ENCODE data around the gene TEX26. TPM values are rescaled to one million over a fixed set of nuclear protein-coding genes. Genes with fewer than 3 reads are reported as not detected.

The TEX26 gene
- total RNA-seq, 1 donor from 2014 or later, result not detected

DNA sequence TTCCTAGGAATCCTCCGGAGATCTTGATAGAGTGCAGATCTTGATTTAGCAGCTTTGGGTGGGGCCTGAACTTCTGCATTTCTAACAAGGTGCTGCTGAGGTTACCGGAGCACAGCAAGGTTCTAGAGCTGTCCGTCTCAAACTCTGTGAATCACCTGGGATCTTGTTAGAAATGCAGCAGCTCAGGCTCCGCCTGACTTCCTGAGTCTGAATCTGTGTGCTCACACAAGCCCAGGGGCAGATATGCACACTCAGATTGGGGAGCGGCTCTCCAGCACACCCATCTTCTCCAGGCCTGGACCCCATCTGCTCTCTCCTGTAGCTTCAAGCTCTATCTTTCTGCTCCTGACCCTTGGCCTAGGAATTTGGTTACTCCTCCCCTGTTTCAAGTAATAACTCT lies 3.5 kb upstream of the TEX26 start:
- Mint-ChIP-seq H3K27ac (no peak overlapping the region), H3K36me3 (ENCODE audit: insufficient read depth) (no peaks in the 10 kb centered on the region), H3K9me3 (ENCODE audit: low read depth) (no peaks in the 10 kb centered on the region), H3K4me3 (ENCODE audit: low read depth) (no peak overlapping the region), H3K4me1 (ENCODE audit: low read depth) (peaks cover 17% of the 10 kb centered on the region), H3K27me3 (peaks cover 29% of the 10 kb centered on the region)
- DNase-seq (ENCODE audit: low spot score, unreplicated experiment), result no peak
- TF ChIP-seq, protein P1, sequence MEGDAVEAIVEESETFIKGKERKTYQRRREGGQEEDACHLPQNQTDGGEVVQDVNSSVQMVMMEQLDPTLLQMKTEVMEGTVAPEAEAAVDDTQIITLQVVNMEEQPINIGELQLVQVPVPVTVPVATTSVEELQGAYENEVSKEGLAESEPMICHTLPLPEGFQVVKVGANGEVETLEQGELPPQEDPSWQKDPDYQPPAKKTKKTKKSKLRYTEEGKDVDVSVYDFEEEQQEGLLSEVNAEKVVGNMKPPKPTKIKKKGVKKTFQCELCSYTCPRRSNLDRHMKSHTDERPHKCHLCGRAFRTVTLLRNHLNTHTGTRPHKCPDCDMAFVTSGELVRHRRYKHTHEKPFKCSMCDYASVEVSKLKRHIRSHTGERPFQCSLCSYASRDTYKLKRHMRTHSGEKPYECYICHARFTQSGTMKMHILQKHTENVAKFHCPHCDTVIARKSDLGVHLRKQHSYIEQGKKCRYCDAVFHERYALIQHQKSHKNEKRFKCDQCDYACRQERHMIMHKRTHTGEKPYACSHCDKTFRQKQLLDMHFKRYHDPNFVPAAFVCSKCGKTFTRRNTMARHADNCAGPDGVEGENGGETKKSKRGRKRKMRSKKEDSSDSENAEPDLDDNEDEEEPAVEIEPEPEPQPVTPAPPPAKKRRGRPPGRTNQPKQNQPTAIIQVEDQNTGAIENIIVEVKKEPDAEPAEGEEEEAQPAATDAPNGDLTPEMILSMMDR (IDR thresholded peaks at IDR 0.05; ENCODE audit: unreplicated experiment), result no peak

DNA sequence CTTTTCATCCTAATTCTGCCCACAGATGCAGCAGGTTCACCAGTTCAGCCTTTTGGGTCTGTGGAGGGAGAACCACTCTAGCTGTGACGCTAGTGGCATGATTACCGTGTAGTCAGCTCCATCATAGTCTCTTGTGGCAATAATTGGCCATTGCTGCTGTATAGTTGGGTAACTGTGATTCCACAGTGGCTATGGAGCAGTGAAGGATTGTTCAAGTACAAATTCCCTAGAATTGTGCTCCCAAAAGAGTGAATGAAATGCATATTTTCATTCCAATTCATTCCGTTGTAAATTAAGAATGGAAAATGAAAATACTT lies 856 bp downstream of the TEX26 start:
- DNase-seq (ENCODE audit: low spot score, unreplicated experiment), result no peak
- H3K4me3 Mint-ChIP-seq (ENCODE audit: low read depth), result no peak overlapping the region
- peaks cover 14% of the 10 kb centered on the region for H3K4me1 Mint-ChIP-seq (ENCODE audit: low read depth)
- H3K9me3 Mint-ChIP-seq (ENCODE audit: low read depth), result no peaks in the 10 kb centered on the region
- no peak overlapping the region for H3K27ac Mint-ChIP-seq
- no peaks in the 10 kb centered on the region for H3K36me3 Mint-ChIP-seq (ENCODE audit: insufficient read depth)
- TF ChIP-seq, protein P1 (IDR thresholded peaks at IDR 0.05; ENCODE audit: unreplicated experiment), result no peak
- H3K27me3 Mint-ChIP-seq, result peaks cover 47% of the 10 kb centered on the region

DNA sequence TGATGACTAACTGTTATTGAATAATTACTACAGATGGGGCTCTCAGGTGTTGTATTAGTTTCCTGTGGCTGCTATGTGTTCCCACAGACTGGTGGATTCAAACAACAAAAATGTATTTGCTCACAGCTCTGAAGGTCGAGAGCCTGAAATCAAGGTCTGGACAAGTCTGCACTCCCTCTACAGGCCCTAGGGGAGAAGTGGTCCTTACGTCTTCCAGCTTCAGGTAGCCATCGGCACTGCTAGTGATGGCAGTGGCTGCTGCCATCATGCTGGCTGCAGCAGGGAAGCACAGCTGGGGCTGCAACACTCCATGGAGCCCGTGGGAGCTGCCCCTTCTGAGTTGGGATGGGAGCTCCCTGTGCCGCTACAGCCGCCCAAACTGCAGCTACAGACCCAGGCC lies 1.9 kb downstream of the TEX26 start:
- Mint-ChIP-seq H3K4me3 (ENCODE audit: low read depth) (no peak overlapping the region), H3K27me3 (peaks cover 47% of the 10 kb centered on the region), H3K27ac (no peak overlapping the region), H3K9me3 (ENCODE audit: low read depth) (no peaks in the 10 kb centered on the region), H3K4me1 (ENCODE audit: low read depth) (peaks cover 11% of the 10 kb centered on the region), H3K36me3 (ENCODE audit: insufficient read depth) (no peaks in the 10 kb centered on the region)
- DNase-seq (ENCODE audit: low spot score, unreplicated experiment), result no peak
- TF ChIP-seq, protein P1 (IDR thresholded peaks at IDR 0.05; ENCODE audit: unreplicated experiment), result peak; percentile 55

DNA sequence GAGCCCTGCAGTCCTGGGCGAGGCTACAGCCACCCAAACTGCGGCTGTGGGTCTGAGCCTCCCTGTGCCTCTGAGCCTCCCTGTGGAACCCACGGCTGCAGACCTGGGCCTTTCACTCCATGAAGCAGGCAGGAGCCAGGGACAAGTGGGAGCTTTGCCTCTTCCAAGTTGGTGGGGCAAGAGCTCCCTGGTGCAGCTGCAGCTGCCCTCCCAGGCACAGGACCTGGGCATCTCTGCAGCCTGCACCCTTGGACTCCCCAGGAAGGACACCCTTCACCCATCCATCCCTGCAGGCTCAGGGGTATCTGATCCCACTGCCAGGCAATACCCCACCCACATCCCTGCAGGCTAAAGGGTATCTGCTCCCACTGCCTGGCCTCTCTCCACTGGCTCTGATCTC lies 2.3 kb downstream of the TEX26 start:
- no peak overlapping the region for H3K4me3 Mint-ChIP-seq (ENCODE audit: low read depth)
- H3K27ac Mint-ChIP-seq, result no peak overlapping the region
- H3K36me3 Mint-ChIP-seq (ENCODE audit: insufficient read depth), result no peaks in the 10 kb centered on the region
- TF ChIP-seq, protein P1 (IDR thresholded peaks at IDR 0.05; ENCODE audit: unreplicated experiment), result no peak
- H3K9me3 Mint-ChIP-seq (ENCODE audit: low read depth), result no peaks in the 10 kb centered on the region
- peaks cover 9% of the 10 kb centered on the region for H3K4me1 Mint-ChIP-seq (ENCODE audit: low read depth)
- DNase-seq (ENCODE audit: low spot score, unreplicated experiment), result no peak
- peaks cover 47% of the 10 kb centered on the region for H3K27me3 Mint-ChIP-seq

DNA sequence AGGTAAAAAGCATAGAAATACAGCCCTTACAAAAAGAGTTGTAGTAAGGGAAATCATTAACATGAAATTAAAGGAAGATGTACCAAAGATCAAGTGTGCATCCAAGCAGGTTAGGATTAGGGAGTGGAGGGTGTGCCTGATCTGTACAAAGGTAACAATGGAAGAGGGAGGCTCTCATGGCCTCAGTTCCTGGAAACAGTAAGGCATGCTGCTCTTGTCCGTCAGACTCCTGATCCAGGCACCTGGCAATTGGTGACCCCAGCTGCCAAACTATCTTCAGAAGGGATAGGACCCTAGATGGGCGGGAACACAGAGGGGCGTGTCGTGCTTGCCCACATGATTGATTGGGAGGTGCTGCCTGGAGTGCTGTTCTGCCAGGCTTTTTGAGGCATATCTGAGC lies 4.5 kb downstream of the TEX26 start:
- Mint-ChIP-seq H3K4me3 (ENCODE audit: low read depth) (no peak overlapping the region), H3K27ac (no peak overlapping the region), H3K27me3 (peaks cover 37% of the 10 kb centered on the region), H3K36me3 (ENCODE audit: insufficient read depth) (no peaks in the 10 kb centered on the region), H3K4me1 (ENCODE audit: low read depth) (peaks cover 8% of the 10 kb centered on the region), H3K9me3 (ENCODE audit: low read depth) (no peaks in the 10 kb centered on the region)
- DNase-seq (ENCODE audit: low spot score, unreplicated experiment), result no peak
- TF ChIP-seq, protein P1 (IDR thresholded peaks at IDR 0.05; ENCODE audit: unreplicated experiment), result no peak

All from progenitor cell of endocrine pancreas (in vitro differentiated cells).